ENCODE measurements around the gene EHHADH. TPM values are rescaled to one million over a fixed set of nuclear protein-coding genes. Genes with fewer than 3 reads are reported as not detected.

EHHADH gene
- total and polyA plus RNA-seq, 9 of the 15 experiments (the other 6 are each of a cell fraction or from before 2014, with no cell fraction given) = 3.6 to 6.4 (median 5.4) TPM

GRCh38 chr3:185175370-185175987, 78.4 kb downstream of the EHHADH start (continued):
- TF ChIP-seq GTF3C2 (IDR thresholded peaks at IDR 0.05; ENCODE audit: borderline replicate concordance, extremely low read depth, insufficient read length) = no peak
- 0 out of 2 replicates have a peak, but pooled peaks have one; percentile 13 for TF ChIP-seq ATF6 (CRISPR knock-in tag; IDR thresholded peaks at IDR 0.05)
- peak; percentile 87 for TF ChIP-seq ZNF592 (IDR thresholded peaks at IDR 0.05)
- no peak for TF ChIP-seq NCOA2 (IDR thresholded peaks at IDR 0.05; ENCODE audit: partially characterized antibody in 2 of 2)
- TF ChIP-seq ETV6 (IDR thresholded peaks at IDR 0.05; ENCODE audit: borderline replicate concordance in 1 of 2, low read depth in 2 of 2, low read length in 1 of 2) = peak in 1 of 2 experiments; percentile 29; a peak in 1 of 4 replicates
- no peak for TF ChIP-seq ETV6 (CRISPR knock-in tag; IDR thresholded peaks at IDR 0.05; ENCODE audit: borderline replicate concordance)
- TF ChIP-seq POLR3G (IDR thresholded peaks at IDR 0.05; ENCODE audit: extremely low read depth, insufficient read length, insufficient replicate concordance) = no peak
- peak in 1 of 3 experiments; percentile 82; a peak in 2 of 6 replicates for TF ChIP-seq ZBTB11 (CRISPR knock-in tag; IDR thresholded peaks at IDR 0.05)
- 0 out of 2 replicates have a peak, but pooled peaks have one; percentile 43 for TF ChIP-seq MTA1 (IDR thresholded peaks at IDR 0.05; ENCODE audit: borderline replicate concordance)
- TF ChIP-seq KLF6 (CRISPR knock-in tag; IDR thresholded peaks at IDR 0.05; ENCODE audit: borderline replicate concordance) = peak; percentile 57; the same call in 1 of the 2 replicates
- TF ChIP-seq SMARCA4 (IDR thresholded peaks at IDR 0.05) = peak; percentile 44; the same call in 1 of the 2 replicates
- TF ChIP-seq ZNF174 (CRISPR knock-in tag; IDR thresholded peaks at IDR 0.05) = no peak

All from K562 (cell line).